DND-41 (cell line): ENCODE measurements around the gene PLA2G2A.

ENCODE experiments used
- CTCF ChIP-seq: IDR thresholded peaks from 2 replicates; pipeline ENCODE4 v1.5.1; 2012; ENCODE audit warnings: borderline replicate concordance, low read length, moderate library complexity, mild to moderate bottlenecking; ENCODE audit not compliant: poor library complexity, severe bottlenecking; ENCODE audit errors: extremely low read depth
- EZH2 ChIP-seq: IDR thresholded peaks from 3 replicates; pipeline ENCODE4 v1.6.1; 2012; ENCODE audit warnings: borderline replicate concordance, low read depth, mild to moderate bottlenecking, moderate library complexity, low read length, inconsistent platforms; ENCODE audit not compliant: severe bottlenecking

GRCh38 chr1:19969898-19970660 lies 9.3 kb downstream of the PLA2G2A start:
- no peak for TF ChIP-seq CTCF
- TF ChIP-seq EZH2: no peak
